GM12891 (cell line): ENCODE measurements around the gene GPAT3.

Experiments used
- DNase-seq: peaks from one replicate; pipeline ENCODE4 v3.0.0; 2011; ENCODE audit warnings: low spot score; ENCODE audit not compliant: insufficient read length
- FAIRE-seq: peaks from 2 replicates; lab custom pipeline; 2011; peaks lifted over from hg19 to GRCh38; lab: Jason Lieb, UNC
- PAX5 ChIP-seq: IDR thresholded peaks from 2 replicates; pipeline ENCODE4 v1.6.1; 2011; ENCODE audit warnings: low read length, moderate library complexity, mild to moderate bottlenecking; ENCODE audit not compliant: insufficient read depth, severe bottlenecking
- POLR2A ChIP-seq: IDR thresholded peaks from 2 replicates; pipeline ENCODE4 v1.6.1; 2011; ENCODE audit warnings: low read depth, low read length, control low read depth
- POLR2AphosphoS5 ChIP-seq: IDR thresholded peaks from 2 replicates; pipeline ENCODE4 v1.6.1; 2011; ENCODE audit warnings: low read depth, low read length, control low read depth
- POU2F2 ChIP-seq: IDR thresholded peaks from 2 replicates; pipeline ENCODE4 v1.6.1; 2011; ENCODE audit warnings: low read depth, mild to moderate bottlenecking, control low read depth, low read length, moderate library complexity
- SPI1 ChIP-seq: IDR thresholded peaks from 2 replicates; pipeline ENCODE4 v1.6.1; 2011; ENCODE audit warnings: low read depth, low read length, control low read depth
- TAF1 ChIP-seq: IDR thresholded peaks from 2 replicates; pipeline ENCODE4 v1.6.1; 2011; ENCODE audit warnings: low read depth, low read length, control low read depth

The GPAT3 gene

DNA sequence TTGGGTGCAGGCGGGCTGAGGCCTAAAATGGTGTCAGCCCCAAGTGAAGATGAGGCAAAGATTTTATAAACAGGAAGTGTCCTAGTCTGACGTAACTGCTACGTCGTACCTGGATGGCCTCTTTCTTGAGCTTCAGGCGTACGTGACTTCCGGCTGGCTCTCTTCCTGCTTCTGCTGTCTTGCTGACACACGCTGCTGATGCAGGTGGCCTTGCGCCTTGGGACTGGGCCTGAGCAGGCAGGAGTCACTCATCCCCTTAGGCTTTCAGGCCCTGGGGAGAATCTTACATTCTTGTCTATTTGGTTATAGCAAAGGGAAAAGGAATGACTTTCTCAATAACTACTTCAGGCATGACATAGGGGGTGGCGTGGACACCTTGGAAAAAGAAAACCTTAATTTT, 30.9 kb upstream of the GPAT3 start:
- no peak for DNase-seq
- TF ChIP-seq POLR2A = no peak
- no peak for TF ChIP-seq TAF1
- TF ChIP-seq POLR2AphosphoS5 = no peak
- no peak for FAIRE-seq

DNA sequence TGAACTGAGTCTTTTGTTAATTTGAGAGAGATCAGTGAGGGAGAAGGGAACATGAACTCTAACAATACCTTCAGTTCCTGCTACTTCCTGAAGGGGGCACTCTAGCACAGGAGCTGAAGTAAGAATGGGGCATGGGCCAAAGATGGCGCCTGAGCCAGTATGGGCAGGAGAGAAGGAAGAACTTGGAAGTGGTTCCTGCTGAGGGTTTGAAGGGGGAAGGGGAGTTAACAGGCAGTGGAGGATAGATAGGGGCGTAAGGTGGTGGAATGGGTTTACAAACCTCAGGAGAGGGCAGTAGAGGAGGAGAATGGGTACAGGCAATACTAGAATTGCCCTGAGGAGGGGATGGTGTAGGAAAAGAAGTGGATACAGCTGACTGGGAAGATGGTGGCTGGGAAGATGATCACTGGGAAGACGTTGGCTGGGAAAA, 26.7 kb upstream of the GPAT3 start:
- DNase-seq (peak; percentile 21), FAIRE-seq (peak; percentile 54)

DNA sequence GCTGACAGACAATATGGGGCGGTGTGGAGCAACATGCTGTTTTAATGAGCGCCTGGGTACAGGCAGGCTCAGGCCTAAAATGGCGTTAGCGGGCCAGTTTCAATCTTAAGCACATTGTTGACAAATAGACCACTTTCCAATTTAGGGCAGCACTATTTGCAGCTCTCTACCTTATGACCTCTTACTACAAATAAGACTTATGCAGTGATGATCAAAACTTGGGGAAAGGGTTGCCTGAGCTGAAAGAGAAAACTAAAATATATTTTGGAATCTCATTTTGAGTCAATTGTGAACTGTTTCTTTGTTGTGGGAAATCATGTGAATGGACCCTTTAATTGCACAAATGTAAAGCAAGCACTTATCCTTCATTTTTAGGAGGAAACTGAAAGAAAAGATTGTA, 25.5 kb upstream of the GPAT3 start:
- no peak for DNase-seq
- no peak for TF ChIP-seq TAF1
- TF ChIP-seq POLR2A = no peak
- TF ChIP-seq POLR2AphosphoS5 = no peak
- TF ChIP-seq PAX5 = no peak
- no peak for TF ChIP-seq POU2F2
- TF ChIP-seq SPI1 = no peak
- no peak for FAIRE-seq

DNA sequence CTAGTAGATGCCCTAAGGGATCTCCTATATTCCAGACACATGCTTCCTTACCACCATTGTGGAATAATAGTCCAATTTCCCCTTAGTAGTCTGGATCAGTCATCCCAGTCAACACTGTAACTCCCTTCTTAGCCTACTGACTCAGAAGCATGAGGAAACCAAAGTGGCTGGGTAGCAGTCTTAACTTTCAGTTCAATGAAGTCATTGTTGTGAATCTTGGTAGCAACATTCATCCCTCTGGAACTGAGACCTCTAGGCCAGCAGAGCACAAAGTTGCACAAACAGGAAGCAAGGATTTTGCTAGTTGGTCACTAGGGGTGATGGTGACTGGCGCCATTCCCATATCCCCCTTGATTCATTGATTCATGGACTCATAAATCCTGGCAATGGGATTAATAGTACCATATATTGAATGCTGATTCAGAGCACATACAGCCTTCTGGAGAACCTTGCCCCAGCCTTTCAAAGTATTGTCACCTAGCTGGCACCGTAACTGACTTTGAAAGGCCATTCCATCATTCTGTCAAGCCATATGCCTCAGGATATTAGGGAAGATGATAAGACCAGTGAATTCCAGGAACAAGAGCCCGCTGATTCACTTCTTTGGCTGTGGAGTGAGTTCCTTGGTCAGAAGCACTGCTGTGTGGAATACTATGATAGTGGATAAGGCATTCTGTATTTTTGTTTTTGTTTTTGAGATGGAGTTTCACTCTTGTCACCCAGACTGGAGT, 19.7 kb upstream of the GPAT3 start:
- TF ChIP-seq POU2F2 (no peak), SPI1 (no peak), POLR2AphosphoS5 (no peak), PAX5 (no peak), POLR2A (no peak), TAF1 (no peak)
- no peak for FAIRE-seq
- DNase-seq = no peak

DNA sequence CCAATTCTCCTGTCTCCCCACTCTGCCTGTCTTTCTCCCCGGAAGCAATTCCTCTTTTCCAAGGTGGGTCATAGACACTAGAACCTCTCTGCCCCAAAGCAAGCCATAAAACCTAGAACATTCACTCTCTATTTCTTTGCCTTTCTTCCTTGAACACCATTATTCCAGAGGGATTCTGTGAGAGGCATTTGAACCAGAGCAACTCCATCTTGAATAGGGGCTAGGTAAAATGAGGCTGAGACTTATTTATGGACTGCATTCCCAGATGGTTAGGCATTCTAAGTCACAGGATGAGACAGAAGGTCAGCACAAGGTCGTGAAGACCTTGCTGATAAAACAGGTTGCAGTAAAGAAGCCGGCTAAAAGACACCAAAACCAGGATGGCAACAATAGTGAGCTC, 13.7 kb upstream of the GPAT3 start:
- no peak for DNase-seq
- TF ChIP-seq PAX5 (no peak), POLR2AphosphoS5 (no peak), SPI1 (no peak), TAF1 (no peak), POLR2A (no peak), POU2F2 (no peak)
- FAIRE-seq = no peak

DNA sequence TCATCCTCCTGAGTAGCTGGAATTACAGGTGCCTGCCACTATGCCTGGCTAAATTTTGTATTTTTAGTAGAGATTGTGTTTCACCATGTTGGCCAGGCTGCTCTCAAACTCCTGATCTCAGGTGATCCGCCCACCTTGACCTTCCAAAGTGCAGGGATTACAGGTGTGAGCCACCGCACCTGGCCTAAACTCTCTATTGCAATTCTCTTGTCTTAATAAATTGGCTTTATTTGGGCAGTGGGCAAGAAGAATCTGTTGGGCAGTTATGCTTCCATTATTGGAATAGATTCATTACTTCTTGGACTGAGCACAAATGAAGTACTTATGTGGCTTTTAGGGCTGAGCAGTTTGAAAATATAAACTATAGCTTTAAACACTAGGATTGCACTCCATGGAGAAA, 8.2 kb upstream of the GPAT3 start:
- FAIRE-seq (no peak), DNase-seq (no peak)
- TF ChIP-seq SPI1 (no peak), PAX5 (no peak), POLR2A (no peak), TAF1 (no peak), POU2F2 (no peak), POLR2AphosphoS5 (no peak)

DNA sequence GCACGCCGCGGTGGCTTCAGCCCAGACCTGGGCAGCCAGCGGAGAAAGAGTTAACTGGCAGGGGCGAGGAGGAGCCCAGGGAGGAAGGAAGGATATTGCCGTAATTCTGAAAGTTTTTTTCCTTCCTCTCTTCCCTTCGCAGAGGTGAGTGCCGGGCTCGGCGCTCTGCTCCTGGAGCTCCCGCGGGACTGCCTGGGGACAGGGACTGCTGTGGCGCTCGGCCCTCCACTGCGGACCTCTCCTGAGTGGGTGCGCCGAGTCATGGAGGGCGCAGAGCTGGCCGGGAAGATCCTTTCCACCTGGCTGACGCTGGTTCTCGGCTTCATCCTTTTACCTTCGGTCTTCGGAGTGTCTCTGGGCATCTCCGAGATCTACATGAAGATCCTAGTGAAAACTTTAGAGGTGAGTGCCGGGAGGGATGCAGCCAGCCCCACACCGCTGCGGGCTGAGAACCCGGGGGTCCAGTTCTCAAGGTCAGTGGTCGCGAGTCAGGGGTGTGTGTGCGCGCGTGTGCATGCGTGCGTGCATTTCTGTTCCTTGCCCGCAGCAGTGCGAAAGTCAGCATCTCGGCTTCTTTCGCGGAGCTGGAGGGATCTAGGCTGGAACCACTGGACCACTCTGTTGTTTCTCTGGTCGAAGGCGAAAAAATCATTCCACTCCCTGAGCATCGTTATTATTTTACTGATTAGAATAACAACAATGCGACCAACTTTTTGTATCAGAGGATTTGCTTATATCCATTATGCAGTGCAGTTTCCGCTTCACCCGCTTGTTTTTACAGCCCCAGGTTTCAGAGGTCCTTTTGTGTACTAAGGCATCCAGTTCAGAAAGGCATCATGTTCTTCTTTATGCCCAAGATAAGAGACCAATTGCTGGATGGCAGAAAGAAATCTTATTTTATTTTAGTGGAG, 709 bp downstream of the GPAT3 start:
- TF ChIP-seq SPI1 (no peak), PAX5 (no peak), POU2F2 (no peak), TAF1 (no peak), POLR2A (no peak), POLR2AphosphoS5 (no peak)
- DNase-seq = no peak
- peak; percentile 38 for FAIRE-seq

DNA sequence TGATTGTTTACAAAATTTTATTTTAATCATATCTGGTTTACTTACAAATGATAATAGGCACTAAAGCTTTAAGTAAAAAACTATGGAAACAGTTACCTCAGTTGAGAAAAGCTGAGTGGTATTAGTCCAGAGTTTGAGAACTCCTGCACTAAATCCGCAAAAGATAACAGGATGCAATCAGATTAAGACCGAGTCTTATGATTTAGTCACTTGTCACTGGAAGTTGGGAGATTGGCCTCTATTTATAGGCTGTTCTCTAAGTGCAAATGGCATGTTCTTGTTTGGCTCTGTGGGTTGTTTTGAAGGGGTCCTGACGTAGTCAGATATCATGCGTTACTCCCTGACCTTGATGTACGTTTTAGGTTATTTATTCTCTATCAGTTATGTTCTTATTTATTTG, 6.3 kb downstream of the GPAT3 start:
- TF ChIP-seq PAX5 = no peak
- no peak for TF ChIP-seq SPI1
- FAIRE-seq = no peak
- DNase-seq = no peak

DNA sequence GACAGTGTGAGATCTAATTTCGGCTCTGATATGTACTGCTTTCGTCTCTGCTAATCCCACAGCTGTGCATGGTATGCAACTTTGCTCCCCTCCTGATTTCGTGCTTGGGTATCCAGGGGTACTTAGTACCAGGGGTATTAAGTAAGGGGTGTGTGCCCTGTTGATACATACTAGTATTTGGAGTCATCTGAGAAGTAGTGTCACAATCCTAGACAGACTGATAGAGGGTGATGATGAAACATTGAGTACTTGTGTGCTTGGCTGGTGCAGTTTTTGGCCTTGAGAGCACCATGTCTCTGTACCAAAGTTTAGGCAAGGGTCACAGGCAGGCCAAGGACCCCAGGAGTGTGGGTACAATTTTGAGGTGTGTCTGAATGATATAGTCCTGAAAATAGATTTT, 10.9 kb downstream of the GPAT3 start:
- FAIRE-seq = peak; percentile 78
- TF ChIP-seq POU2F2 (no peak), TAF1 (no peak), POLR2AphosphoS5 (no peak), SPI1 (no peak), PAX5 (no peak), POLR2A (no peak)
- DNase-seq = no peak

DNA sequence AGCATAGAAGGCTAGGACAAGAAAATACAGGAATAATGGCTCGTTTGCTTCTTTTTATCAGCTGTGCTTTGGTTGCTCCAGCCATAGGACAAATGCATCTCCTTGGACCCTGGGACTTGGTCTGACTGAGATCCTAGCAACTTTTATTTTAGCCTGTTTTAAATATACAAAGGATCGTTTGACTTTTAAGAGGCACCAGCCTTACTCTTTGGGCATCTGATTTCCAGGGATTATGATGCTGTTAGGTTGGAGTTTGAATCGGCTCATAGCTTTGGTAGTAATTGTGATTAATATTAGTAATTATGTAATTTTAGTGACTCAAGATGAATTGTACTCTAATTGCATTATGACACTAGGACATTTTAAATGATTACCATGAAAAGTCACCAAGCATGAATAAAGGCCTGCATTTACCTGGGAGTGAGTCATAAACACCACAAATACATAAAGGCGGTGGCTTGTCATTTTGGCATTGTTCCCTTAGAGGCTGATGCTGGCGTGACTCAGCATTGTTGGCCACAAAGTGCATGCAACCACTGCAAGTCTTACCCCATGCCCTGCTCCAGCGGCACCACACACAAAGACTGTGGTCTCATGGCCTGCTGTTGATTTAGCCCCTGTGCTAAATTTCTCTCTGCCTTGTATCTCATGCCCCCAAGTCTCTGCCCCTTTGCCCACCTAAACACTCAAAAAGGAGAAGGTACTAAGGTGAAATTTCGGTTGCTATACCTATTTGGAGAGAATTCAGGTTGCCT, 12.4 kb downstream of the GPAT3 start:
- TF ChIP-seq TAF1 (no peak), PAX5 (peak; percentile 50), SPI1 (no peak), POU2F2 (peak; percentile 80; the same call in 1 of the 2 replicates), POLR2A (no peak), POLR2AphosphoS5 (no peak)
- FAIRE-seq (peak; percentile 97), DNase-seq (no peak)
